HG03066 (cell line): ENCODE data around the gene TROAP.
"Not testable (repeated sequence)": the region's sequence is repeated elsewhere in the genome, so short reads cannot be mapped to it uniquely, and the experiment has no call there.

Experiments used
- ATAC-seq: cut with Tn5 transposase; IDR thresholded peaks from one replicate; pipeline ENCODE4 v1.9.1; 2021; ENCODE audit warnings: low read depth; ENCODE audit not compliant: unreplicated experiment

The TROAP gene

GRCh38 chr12:49294086-49294803, 28.8 kb upstream of the TROAP start:
- ATAC-seq: no peak

GRCh38 chr12:49294804-49295081, 28.3 kb upstream of the TROAP start:
- ATAC-seq: no peak

- no peak for ATAC-seq
Measured at GRCh38 chr12:49295082-49295936, 27.7 kb upstream of the TROAP start, which contains the start of gene PRPH. TSS of gene PRPH (plus strand) at chr12:49295147. CDS start at chr12:49295201, 54 bp downstream.

GRCh38 chr12:49296034-49296835, 26.8 kb upstream of the TROAP start:
- ATAC-seq: no peak

GRCh38 chr12:49296836-49297694, 26.0 kb upstream of the TROAP start:
- ATAC-seq: no peak

- no peak for ATAC-seq
Measured at GRCh38 chr12:49297695-49298060, 25.4 kb upstream of the TROAP start.

GRCh38 chr12:49298160-49298559, 24.9 kb upstream of the TROAP start:
- no peak for ATAC-seq

- ATAC-seq: no peak
Measured at GRCh38 chr12:49301760-49302159, 21.3 kb upstream of the TROAP start.

- no peak for ATAC-seq
Measured at GRCh38 chr12:49304161-49304560, 18.9 kb upstream of the TROAP start.

GRCh38 chr12:49305762-49306510, 17.1 kb upstream of the TROAP start:
- no peak for ATAC-seq

GRCh38 chr12:49309386-49309785, 13.7 kb upstream of the TROAP start:
- no peak for ATAC-seq

GRCh38 chr12:49310451-49311000, 12.5 kb upstream of the TROAP start:
- ATAC-seq: not testable (repeated sequence)

- ATAC-seq: no peak
Measured at GRCh38 chr12:49314811-49315210, 8.2 kb upstream of the TROAP start.

- not testable (repeated sequence) for ATAC-seq
Measured at GRCh38 chr12:49317118-49317517, 5.9 kb upstream of the TROAP start.

- not testable (repeated sequence) for ATAC-seq
Measured at GRCh38 chr12:49320411-49321103, 2.5 kb upstream of the TROAP start.

- no peak for ATAC-seq
Measured at GRCh38 chr12:49322367-49322707, 718 bp upstream of the TROAP start.

- no peak for ATAC-seq
Measured at GRCh38 chr12:49323524-49324097, 556 bp downstream of the TROAP start.

GRCh38 chr12:49325606-49326005, 2.6 kb downstream of the TROAP start:
- ATAC-seq: no peak
